NCI-H82 treated with DMSO at 0.1 percent for 48 hours (cell line): ENCODE results near the gene VPS25.

Experiments used
- DNase-seq: peaks from one replicate; lab custom pipeline; 2025; ENCODE audit not compliant: unreplicated experiment; lab: John Stamatoyannopoulos, UW

The VPS25 gene

GRCh38 chr17:42792545-42792944 lies 19.3 kb downstream of the VPS25 start:
- no peak for DNase-seq

- DNase-seq = no peak
These were observed 21.8 kb downstream of the VPS25 start for GRCh38 chr17:42795061-42795460.

GRCh38 chr17:42795465-42795864 lies 22.2 kb downstream of the VPS25 start:
- no peak for DNase-seq

- no peak for DNase-seq
These were observed 23.0 kb downstream of the VPS25 start for GRCh38 chr17:42796066-42796758.

- no peak for DNase-seq
These were observed 24.1 kb downstream of the VPS25 start for GRCh38 chr17:42797067-42798007.

DNA sequence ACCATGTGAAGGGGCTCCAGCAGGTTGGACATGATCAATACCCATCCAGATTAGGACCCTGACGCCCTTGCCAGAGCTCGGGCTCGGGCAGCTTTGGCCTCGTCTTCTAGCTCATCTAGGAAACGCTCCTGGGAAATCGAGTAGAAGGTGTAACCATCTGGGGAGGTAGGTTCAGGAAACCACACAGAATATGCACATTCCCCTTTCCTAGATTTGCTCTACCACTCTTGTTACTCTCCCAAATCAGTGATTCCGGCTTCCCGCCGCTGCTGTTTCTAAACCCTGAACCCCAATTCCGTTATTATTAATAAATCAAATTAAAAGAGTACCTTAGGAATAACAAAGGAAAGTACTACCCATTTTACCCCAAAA lies 24.7 kb downstream of the VPS25 start:
- DNase-seq = no peak

DNA sequence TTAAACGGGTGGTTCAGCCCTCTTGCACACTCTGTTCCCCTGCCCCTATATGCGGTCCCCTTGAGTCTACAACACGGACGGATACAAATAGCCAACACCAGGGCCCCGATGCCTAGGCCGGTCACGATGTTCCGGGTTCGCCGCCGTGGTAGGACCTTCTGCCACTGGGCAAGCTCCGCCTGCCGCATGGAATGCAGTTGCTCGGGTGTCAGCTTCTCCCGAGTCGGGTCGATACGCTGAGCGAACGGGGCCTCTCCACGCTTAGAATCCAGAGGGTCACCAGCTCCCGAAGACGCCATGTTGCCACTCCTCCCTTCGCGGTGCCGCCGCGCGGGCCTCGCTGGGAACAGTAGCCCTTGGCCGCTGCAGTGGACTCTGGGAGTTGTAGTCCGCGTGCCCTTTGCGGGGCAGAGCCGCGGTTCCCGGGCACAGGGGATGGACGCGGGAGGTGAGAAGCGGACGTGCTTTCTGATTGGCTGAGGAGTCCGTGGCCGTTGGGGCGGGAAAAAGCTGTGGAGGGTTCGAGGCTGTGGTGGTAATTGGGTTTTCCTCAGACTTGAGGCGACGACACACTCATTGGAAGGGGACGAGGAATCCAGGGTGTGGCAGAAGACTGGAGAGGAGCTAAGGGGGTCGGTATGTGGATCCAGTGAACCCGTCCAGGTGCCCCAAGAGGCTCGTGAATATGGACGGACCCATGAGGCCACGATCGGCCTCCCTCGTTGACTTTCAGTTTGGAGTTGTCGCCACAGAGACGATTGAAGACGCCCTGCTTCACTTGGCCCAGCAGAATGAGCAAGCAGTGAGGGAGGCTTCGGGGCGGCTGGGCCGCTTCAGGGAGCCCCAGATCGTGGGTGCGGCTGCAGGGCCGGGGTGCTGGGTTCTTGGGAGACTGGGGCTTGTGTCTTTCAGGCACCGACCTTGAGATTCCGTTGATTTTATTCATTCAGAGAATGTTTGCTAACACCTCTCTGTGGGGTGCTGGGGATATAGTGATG lies 25.4 kb downstream of the VPS25 start, which contains the start of the genes CNTD1 and COA3:
TSS of gene CNTD1 (plus strand) at position 479 of the 998 bp plus-strand sequence. CDS start at position 686, 207 bp downstream.
TSS of gene COA3 (minus strand) at position 322 of the 998 bp plus-strand sequence. CDS start at position 299, 23 bp downstream.
- peak; percentile 48 for DNase-seq

DNA sequence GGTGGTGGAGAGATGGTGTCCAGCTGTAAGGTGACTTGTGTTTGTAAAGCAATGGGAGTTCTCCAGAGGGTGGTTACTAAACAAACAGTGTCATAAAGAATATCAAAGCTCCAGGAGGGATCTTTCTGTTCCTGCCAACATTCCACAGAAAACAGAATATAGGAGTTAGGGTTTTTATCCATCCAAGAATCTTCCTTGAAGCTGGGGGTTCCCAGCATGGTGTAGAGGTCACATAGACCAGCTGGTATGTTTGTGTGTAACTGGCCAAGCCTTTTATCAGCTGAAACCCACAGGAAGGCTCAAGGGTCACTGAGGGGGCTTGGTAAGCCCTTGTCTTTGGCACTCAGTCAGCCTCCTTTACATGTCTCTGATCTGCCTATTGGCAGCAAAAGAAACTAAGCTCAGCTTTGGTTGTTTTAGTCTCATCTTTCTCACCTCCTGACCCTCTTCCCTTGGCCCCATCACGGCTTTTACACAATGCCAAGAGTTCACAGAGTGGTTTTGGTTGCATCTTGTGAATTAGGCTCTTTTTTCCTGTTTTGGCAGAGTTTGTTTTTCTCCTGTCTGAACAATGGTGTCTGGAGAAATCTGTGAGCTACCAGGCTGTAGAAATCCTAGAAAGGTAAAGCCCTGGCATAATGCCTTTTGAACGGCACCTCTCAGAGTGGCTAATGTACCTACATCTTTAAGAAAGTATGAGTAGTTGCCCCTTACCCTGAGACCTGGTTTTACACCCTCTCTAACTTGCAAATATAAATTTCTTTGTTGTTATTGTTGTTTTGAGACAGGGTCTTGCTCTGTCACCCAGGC lies 30.0 kb downstream of the VPS25 start:
- DNase-seq = no peak

DNA sequence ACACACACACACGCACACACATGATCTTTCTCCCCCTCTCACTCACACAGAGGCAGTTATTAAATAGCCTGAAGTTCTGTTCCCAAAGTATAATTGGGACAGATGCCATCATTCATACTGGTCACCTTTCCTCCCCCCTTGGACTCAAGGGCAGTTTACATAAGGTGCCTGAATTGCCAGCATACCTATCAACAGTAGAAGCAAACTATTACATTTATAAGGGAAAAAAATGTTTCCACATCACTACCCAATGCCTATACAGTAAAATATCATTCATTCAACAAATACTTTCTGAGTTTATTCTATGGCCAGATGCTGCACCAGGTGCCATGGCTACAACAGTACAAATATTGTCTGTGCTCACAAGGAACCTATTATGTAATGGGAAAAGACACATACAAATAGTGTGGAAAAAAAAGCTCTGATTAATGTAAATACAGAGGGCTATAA lies 31.7 kb downstream of the VPS25 start:
- DNase-seq = no peak

- DNase-seq = no peak
These were observed 33.0 kb downstream of the VPS25 start for GRCh38 chr17:42806249-42806648.

GRCh38 chr17:42809250-42809649 lies 36.0 kb downstream of the VPS25 start:
- no peak for DNase-seq

DNA sequence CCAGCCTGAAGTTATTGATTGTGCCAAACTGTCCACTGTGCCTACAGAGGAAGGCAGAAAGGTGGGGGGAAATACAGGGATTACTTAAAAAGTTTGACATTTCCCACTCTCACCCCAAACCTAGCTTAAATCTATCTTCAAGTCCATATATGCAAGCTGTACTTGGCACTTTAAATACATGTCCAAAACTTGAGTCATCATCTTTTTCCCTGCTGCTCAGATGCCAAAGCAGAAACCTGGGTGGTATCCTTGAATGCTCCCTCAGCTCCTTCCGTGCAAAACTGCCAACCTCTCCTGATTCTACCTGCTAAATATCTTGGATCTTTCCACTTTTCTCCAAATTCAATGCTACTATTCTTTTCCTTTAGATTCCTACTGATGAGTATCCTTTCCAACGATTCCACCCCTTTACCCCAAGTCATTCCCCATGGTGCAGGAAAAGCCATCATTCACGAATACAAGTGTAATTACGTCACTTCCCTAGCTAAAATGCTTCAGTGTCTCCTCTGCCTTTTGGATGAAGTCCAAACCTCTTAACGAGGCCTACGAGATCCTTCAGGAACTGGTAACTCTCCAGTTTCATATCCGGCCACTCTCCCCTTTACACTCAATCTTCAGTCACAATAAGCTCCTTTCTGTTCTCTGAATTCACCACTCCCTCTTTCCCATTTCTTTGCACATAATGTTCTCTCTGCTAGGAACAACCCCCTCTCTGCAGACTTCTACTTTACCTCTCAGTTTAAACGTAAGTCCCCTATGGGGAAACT lies 41.6 kb downstream of the VPS25 start:
- DNase-seq = no peak

- no peak for DNase-seq
These were observed 44.6 kb downstream of the VPS25 start for GRCh38 chr17:42817866-42818265.

GRCh38 chr17:42818379-42818778 lies 45.1 kb downstream of the VPS25 start:
- DNase-seq = no peak

GRCh38 chr17:42819939-42820535 lies 46.8 kb downstream of the VPS25 start:
- peak; percentile 56 for DNase-seq

DNA sequence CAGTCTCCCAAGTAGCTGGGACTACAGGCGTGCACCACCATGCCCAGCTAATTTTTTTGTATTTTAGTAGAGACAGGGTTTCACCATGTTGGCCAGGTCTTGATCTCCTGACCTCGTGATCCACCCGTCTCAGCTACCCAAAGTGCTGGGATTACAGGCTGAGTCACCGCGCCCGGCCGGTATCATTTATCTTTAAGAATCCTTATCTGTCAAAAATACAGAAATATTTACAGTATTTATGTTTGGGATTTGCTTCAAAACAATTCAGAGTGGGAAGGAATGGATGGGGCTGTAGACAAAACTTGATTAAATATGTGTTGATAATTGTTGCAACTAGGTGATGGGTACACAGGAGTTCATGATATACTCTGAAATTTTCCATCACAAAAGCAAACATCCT lies 47.9 kb downstream of the VPS25 start:
- DNase-seq = no peak

GRCh38 chr17:42827472-42827871 lies 54.2 kb downstream of the VPS25 start:
- no peak for DNase-seq
